Iris pigment epithelial cell (primary cell): ENCODE measurements around the gene ADAMTSL5.

Source experiments
- DNase-seq: peaks from one replicate; pipeline ENCODE4 v3.0.0-alpha.2; 2011; ENCODE audit warnings: low read depth

ADAMTSL5 gene

GRCh38 chr19:1495799-1496713 is 16.8 kb downstream of the ADAMTSL5 start:
- no peak for DNase-seq

DNA sequence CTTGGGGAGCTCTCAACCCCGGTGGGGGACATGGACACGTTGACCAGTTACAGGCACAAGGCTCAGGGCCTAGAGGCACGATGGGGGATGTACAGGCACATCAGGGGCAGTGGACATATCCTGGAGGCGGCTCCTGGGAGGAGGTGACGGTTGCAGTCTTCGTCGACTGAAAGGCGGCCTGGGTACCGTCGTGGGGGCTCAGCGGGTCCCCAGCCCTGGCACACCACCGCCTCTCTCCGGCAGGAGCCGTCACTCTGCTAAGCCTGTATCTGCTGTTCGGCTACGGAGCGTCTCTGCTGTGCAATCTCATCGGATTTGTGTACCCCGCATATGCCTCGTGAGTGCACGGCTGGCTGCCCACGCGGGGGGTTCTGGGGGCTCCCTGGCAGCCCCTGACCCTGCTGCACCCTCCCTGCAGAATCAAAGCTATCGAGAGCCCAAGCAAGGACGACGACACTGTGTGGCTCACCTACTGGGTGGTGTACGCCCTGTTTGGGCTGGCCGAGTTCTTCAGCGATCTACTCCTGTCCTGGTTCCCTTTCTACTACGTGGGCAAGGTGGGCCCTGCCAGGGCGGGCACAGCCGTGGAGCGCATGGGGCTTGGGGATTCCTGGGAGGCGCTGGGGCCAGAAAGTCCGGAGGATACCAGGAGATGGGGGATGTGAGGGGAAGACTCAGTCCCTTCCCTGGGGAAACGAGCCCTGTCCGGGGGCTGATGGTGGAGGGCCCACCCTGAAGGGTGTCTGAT is 17.6 kb downstream of the ADAMTSL5 start:
- DNase-seq: no peak

DNA sequence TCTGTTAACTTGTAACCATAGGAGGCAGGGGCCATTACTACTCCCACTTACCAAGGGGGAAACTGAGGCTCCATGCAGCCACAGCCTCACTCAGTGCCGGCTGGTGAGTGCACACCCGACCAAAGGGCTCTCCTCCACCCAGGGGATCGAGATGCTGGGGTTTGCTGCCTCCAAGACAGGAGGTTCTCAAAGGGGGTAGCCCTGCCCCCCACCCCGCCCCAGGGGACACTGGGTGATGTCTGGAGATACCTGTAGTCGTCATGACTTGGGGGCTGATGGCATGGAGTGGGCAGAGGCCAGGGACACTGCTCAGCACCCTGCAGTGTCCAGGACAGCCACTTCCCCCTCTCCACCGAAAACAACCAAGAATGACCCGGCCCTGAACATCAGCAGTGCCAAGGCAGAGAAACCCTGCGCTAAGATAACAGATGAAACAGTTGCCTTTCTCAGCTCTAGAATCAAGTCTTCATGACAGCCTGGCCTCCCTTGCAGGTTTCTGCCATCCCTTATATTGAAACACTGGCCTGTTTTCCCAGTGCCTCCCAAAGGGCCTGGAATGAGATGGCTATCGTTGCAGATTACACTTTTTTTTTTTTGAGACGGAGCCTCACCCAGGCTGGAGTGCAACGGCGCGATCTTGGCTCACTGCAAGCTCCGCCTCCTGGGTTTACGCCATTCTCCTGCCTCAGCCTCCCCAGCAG is 18.6 kb downstream of the ADAMTSL5 start:
- DNase-seq: no peak

DNA sequence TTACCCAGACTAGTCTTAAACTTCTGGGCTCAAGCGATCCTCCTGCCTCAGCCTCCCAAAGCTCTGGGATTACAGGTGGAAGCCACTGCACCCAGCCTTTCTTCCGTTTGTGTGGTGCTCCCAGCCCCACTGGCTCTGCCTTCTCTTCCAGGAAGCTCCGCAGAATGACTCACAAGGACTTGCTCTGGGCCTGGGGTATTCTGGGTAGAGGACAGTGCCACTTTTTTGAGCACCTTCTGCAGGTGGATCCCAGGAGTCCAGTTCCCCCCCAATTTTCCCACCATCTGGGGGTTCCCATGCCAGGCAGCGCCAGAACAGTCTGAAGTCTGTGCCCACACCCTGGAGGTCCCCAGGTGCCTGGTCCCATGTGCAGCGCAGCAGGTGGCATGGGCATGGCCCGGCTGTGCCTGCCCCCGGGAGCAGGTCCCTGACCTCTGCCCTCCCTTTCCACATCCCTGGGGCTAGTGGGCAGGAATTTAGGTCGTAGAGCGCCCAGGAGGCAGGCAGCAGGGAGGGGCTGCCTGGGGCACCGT is 20.3 kb downstream of the ADAMTSL5 start:
- DNase-seq: no peak

GRCh38 chr19:1491849-1492170 is 21.0 kb downstream of the ADAMTSL5 start:
- DNase-seq: no peak

DNA sequence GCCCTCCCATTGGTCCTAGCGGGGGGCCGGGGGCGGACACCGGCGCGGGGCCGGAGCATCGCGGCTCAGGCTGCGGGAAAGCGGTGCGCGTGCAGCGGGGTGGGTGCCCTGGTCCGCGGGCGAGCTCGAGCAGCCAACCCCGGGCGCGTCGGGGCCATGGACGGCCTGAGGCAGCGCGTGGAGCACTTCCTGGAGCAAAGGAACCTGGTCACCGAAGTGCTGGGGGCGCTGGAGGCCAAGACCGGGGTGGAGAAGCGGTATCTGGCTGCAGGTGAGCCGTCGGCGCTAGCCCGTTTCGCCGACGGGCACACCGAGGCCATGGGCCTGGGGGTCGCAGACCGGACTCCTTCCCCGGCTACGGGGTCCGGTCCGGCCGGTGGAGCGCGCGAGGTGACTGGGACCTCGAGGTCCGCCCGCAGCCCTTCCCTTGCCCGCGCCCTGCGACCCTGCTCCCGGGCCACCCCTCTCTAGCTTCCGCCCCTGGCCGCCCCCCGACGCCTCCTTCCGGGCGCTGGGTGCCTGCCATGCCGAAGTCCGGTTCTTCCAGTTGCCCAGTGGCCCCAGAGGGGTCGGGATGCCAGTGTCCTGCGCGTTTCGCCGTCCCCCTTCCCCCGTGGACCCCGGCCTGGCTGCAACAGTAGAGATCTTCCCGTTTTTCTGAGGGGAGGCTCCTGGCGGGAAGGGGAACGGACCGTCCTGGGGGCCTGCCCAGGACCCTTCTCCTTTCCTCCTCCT is 21.5 kb downstream of the ADAMTSL5 start, which contains the start of gene REEP6:
TSS of gene REEP6 (plus strand) at position 68 of the 735 bp plus-strand sequence. CDS start at position 157, 89 bp downstream.
- DNase-seq: no peak

GRCh38 chr19:1490311-1491113 is 22.3 kb downstream of the ADAMTSL5 start, which contains the start of gene PCSK4:
TSS of gene PCSK4 (minus strand) at chr19:1490350. CDS start at chr19:1490346, 4 bp downstream.
- peak; percentile 99 for DNase-seq

GRCh38 chr19:1489463-1490310 is 23.1 kb downstream of the ADAMTSL5 start:
- no peak for DNase-seq

DNA sequence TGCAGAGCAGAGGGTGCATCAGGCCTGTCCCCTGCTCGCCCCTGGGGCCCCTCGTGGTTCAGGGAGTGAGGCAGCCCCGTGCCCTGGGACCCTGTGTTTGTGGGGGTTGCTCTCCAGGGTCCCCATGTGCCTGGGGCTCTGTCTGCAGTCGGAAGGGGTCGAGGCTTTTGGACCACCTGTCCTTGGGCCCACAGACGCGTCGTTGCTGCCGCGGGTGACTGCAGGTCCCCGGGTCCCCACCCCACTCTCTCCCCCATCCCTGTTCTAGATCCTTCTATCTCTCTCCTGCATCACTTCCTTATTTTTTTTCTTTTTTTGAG is 24.6 kb downstream of the ADAMTSL5 start:
- no peak for DNase-seq

- no peak for DNase-seq
Observed at GRCh38 chr19:1487576-1488281, 25.1 kb downstream of the ADAMTSL5 start.

DNA sequence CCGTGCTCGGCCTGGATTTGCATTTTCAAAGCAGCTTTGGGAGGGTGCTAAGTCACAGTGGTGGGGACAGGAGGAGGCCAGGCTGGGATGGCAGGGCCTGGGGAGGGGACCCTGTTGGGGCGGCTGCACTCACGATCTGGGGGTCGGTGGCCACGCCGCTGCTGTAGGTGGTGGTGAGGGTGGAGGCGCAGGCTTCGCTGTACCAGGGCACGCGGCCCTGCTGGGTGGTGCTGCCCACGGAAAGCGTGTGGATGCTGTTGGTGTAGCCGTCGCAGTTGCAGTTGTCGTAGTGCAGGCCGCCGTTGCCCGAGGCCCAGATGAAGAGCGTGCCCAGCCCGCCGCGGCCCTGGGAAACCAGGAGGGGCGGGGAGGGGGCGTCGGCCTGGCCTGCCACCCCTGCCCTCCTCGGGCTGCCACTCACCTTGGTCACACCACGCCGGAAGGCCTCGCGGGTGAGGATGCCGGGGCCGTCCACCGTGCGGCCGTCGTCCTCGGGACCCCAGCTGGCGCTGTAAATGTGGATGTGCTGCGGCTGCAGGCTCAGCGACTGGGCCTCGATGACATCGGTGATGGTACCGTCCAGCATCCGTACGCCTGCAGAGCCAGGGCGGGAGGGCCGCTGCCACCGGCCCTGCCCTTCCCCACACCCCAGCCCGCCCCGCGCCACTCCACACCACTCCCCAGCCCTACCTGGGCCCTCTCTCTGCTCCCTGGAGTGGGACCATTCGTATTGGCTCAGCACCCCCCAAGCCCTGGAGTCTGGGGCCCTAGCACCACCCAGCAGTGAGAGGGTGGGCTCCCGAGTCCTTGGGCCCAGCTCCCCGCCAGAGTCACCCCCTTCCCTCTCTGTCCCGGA is 25.9 kb downstream of the ADAMTSL5 start:
- DNase-seq: no peak

DNA sequence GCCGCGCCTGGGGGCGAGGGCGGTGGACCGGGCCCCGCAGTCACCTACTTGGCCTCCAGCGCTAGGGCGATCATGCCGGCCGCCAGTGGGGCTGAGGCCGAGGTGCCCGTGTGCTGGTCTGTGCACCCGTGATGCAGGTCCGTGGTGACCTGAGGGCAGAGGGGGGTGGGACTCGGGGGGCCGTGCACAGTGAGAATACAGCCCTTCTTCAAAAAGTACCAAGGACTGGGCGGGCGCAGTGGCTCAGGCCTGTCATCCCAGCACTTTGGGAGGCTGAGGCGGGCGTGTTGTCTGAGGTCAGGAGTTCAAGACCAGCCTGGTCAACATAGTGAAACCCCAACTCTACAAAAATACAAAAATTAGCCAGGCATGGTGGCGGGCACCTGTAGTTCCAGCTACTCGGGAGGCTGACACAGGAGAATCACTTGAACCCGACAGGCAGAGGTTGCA is 28.8 kb downstream of the ADAMTSL5 start:
- DNase-seq: no peak

GRCh38 chr19:1483131-1483978 is 29.5 kb downstream of the ADAMTSL5 start:
- no peak for DNase-seq

- no peak for DNase-seq
Observed at GRCh38 chr19:1482361-1483130, 30.3 kb downstream of the ADAMTSL5 start.

GRCh38 chr19:1481893-1482360 is 30.9 kb downstream of the ADAMTSL5 start:
- DNase-seq: no peak

DNA sequence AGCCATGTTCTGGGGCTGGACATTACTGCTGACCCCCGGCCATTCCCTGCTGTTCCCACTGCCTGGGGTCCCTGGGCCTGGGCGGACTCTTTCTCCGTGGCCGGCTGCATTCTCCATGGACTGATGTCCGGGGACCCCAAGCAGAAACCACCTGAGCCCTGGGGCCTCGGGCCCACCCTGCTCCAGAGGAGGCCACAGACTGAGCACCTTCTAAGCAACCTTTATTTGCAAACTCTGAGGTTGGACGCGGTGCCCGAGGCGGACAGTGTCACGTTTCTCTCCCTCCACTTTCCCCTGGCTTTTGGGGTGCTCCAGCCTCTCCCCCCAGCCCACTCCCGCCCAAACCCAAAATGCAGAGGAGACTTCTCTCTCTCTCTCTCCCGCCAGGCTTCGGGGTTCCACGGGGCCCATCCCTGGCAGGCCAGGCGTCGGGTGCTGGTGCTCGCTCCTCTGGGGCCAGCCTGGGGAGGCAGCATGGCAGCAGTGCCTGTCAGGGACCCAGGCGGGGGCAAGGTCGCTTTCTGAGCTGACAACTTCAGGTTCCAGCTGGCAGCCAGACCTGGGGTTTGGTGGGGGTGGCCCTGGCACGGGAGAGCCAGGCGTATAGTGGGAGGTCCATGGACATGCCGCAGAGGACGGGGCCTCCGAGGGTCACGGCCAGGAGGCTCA is 31.5 kb downstream of the ADAMTSL5 start:
- DNase-seq: no peak
